GM23338 (cell line): ENCODE data around the gene INTS13.

Source experiments
- CREB1 ChIP-seq: fragments of 250-450 bp; sonication (Bioruptor Pico); IDR thresholded peaks from 2 replicates; pipeline ENCODE4 v1.5.0; 2020; ENCODE audit warnings: low read depth, mild to moderate bottlenecking, moderate library complexity
- EZH2 ChIP-seq: fragments of 200-600 bp; sonication (generic); IDR thresholded peaks from one replicate; pipeline ENCODE4 v1.8.0; 2017; ENCODE audit warnings: antibody characterized with exemption, mild to moderate bottlenecking, low read depth; ENCODE audit not compliant: unreplicated experiment
- EZH2phosphoT487 ChIP-seq: fragments of 200-600 bp; sonication (generic); IDR thresholded peaks from one replicate; pipeline ENCODE4 v1.8.1; 2018; ENCODE audit warnings: antibody characterized with exemption; ENCODE audit not compliant: unreplicated experiment
- JUNB ChIP-seq: IDR thresholded peaks from one replicate; pipeline ENCODE4 v1.6.1; 2016; ENCODE audit warnings: antibody characterized with exemption; ENCODE audit not compliant: unreplicated experiment
- POLR2AphosphoS5 ChIP-seq: IDR thresholded peaks from 2 replicates; pipeline ENCODE4 v1.6.1; 2016; ENCODE audit warnings: antibody characterized with exemption, low read depth
- ZNF114 ChIP-seq: fragments of 250-450 bp; sonication (Bioruptor Pico); IDR thresholded peaks from 2 replicates; pipeline ENCODE4 v1.5.0; 2020; ENCODE audit warnings: mild to moderate bottlenecking, moderate library complexity
- ZNF331 ChIP-seq: fragments of 250-450 bp; sonication (Bioruptor Pico); IDR thresholded peaks from 2 replicates; pipeline ENCODE4 v1.5.0; 2020; ENCODE audit warnings: low read depth, mild to moderate bottlenecking, moderate library complexity
- TF ChIP-seq, protein P1 (sequence below), 2 experiments: fragments of 200-600 bp in 1 of 2; sonication (generic) in 1 of 2; conservative IDR thresholded peaks; 2 replicates each; pipeline versions ENCODE4 v1.5.1 to v1.6.1; 2016 to 2017; ENCODE audit warnings: antibody characterized with exemption in 2 of 2, low read depth in 2 of 2, mild to moderate bottlenecking in 2 of 2, moderate library complexity in 1 of 2
- TF ChIP-seq, protein P2 (sequence below): IDR thresholded peaks from one replicate; pipeline ENCODE4 v1.6.1; 2018; ENCODE audit warnings: antibody characterized with exemption; ENCODE audit not compliant: unreplicated experiment
- TF ChIP-seq, protein P3 (sequence below): fragments of 250-450 bp; sonication (Bioruptor Pico); IDR thresholded peaks from 2 replicates; pipeline ENCODE4 v1.5.0; 2020; ENCODE audit warnings: mild to moderate bottlenecking, moderate library complexity
- TF ChIP-seq, protein P4 (sequence below): IDR thresholded peaks from 2 replicates; pipeline ENCODE4 v1.6.1; 2016; ENCODE audit warnings: antibody characterized with exemption

DNA sequence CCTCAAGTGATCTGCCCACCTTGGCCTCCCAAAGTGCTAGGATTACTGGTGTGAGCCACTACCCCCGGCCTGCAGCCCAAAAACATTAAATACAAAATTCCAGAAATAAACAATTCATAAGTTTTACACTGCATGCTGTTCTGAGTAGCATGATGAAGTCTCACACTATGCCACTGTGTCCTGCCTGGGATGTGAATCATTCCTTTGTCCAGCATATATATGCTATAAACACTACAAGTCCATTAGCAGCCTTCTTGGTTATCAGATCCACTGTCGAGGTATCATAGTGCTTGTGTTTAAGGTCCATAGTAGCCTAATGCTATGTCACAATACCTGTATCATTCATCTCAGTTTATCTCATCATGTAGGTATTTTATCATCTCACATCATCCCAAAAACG, 15.9 kb downstream of the INTS13 start:
- TF ChIP-seq, protein P1, sequence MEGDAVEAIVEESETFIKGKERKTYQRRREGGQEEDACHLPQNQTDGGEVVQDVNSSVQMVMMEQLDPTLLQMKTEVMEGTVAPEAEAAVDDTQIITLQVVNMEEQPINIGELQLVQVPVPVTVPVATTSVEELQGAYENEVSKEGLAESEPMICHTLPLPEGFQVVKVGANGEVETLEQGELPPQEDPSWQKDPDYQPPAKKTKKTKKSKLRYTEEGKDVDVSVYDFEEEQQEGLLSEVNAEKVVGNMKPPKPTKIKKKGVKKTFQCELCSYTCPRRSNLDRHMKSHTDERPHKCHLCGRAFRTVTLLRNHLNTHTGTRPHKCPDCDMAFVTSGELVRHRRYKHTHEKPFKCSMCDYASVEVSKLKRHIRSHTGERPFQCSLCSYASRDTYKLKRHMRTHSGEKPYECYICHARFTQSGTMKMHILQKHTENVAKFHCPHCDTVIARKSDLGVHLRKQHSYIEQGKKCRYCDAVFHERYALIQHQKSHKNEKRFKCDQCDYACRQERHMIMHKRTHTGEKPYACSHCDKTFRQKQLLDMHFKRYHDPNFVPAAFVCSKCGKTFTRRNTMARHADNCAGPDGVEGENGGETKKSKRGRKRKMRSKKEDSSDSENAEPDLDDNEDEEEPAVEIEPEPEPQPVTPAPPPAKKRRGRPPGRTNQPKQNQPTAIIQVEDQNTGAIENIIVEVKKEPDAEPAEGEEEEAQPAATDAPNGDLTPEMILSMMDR (conservative IDR thresholded peaks at IDR 0.05; ENCODE audit: low read depth in 2 of 2): no peak
- TF ChIP-seq, protein P2, sequence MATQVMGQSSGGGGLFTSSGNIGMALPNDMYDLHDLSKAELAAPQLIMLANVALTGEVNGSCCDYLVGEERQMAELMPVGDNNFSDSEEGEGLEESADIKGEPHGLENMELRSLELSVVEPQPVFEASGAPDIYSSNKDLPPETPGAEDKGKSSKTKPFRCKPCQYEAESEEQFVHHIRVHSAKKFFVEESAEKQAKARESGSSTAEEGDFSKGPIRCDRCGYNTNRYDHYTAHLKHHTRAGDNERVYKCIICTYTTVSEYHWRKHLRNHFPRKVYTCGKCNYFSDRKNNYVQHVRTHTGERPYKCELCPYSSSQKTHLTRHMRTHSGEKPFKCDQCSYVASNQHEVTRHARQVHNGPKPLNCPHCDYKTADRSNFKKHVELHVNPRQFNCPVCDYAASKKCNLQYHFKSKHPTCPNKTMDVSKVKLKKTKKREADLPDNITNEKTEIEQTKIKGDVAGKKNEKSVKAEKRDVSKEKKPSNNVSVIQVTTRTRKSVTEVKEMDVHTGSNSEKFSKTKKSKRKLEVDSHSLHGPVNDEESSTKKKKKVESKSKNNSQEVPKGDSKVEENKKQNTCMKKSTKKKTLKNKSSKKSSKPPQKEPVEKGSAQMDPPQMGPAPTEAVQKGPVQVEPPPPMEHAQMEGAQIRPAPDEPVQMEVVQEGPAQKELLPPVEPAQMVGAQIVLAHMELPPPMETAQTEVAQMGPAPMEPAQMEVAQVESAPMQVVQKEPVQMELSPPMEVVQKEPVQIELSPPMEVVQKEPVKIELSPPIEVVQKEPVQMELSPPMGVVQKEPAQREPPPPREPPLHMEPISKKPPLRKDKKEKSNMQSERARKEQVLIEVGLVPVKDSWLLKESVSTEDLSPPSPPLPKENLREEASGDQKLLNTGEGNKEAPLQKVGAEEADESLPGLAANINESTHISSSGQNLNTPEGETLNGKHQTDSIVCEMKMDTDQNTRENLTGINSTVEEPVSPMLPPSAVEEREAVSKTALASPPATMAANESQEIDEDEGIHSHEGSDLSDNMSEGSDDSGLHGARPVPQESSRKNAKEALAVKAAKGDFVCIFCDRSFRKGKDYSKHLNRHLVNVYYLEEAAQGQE: no peak
- TF ChIP-seq, protein P3, sequence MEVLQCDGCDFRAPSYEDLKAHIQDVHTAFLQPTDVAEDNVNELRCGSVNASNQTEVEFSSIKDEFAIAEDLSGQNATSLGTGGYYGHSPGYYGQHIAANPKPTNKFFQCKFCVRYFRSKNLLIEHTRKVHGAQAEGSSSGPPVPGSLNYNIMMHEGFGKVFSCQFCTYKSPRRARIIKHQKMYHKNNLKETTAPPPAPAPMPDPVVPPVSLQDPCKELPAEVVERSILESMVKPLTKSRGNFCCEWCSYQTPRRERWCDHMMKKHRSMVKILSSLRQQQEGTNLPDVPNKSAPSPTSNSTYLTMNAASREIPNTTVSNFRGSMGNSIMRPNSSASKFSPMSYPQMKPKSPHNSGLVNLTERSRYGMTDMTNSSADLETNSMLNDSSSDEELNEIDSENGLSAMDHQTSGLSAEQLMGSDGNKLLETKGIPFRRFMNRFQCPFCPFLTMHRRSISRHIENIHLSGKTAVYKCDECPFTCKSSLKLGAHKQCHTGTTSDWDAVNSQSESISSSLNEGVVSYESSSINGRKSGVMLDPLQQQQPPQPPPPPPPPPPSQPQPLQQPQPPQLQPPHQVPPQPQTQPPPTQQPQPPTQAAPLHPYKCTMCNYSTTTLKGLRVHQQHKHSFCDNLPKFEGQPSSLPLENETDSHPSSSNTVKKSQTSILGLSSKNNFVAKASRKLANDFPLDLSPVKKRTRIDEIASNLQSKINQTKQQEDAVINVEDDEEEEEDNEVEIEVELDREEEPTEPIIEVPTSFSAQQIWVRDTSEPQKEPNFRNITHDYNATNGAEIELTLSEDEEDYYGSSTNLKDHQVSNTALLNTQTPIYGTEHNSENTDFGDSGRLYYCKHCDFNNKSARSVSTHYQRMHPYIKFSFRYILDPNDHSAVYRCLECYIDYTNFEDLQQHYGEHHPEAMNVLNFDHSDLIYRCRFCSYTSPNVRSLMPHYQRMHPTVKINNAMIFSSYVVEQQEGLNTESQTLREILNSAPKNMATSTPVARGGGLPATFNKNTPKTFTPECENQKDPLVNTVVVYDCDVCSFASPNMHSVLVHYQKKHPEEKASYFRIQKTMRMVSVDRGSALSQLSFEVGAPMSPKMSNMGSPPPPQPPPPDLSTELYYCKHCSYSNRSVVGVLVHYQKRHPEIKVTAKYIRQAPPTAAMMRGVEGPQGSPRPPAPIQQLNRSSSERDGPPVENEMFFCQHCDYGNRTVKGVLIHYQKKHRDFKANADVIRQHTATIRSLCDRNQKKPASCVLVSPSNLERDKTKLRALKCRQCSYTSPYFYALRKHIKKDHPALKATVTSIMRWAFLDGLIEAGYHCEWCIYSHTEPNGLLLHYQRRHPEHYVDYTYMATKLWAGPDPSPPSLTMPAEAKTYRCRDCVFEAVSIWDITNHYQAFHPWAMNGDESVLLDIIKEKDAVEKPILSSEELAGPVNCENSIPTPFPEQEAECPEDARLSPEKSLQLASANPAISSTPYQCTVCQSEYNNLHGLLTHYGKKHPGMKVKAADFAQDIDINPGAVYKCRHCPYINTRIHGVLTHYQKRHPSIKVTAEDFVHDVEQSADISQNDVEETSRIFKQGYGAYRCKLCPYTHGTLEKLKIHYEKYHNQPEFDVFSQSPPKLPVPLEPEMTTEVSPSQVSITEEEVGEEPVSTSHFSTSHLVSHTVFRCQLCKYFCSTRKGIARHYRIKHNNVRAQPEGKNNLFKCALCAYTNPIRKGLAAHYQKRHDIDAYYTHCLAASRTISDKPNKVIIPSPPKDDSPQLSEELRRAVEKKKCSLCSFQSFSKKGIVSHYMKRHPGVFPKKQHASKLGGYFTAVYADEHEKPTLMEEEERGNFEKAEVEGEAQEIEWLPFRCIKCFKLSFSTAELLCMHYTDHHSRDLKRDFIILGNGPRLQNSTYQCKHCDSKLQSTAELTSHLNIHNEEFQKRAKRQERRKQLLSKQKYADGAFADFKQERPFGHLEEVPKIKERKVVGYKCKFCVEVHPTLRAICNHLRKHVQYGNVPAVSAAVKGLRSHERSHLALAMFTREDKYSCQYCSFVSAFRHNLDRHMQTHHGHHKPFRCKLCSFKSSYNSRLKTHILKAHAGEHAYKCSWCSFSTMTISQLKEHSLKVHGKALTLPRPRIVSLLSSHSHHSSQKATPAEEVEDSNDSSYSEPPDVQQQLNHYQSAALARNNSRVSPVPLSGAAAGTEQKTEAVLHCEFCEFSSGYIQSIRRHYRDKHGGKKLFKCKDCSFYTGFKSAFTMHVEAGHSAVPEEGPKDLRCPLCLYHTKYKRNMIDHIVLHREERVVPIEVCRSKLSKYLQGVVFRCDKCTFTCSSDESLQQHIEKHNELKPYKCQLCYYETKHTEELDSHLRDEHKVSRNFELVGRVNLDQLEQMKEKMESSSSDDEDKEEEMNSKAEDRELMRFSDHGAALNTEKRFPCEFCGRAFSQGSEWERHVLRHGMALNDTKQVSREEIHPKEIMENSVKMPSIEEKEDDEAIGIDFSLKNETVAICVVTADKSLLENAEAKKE: no peak
- no peak for TF ChIP-seq CREB1 (CRISPR knock-in tag)
- TF ChIP-seq EZH2: no peak
- TF ChIP-seq ZNF331 (CRISPR knock-in tag): no peak
- TF ChIP-seq JUNB: no peak
- TF ChIP-seq POLR2AphosphoS5: no peak
- TF ChIP-seq, protein P4, sequence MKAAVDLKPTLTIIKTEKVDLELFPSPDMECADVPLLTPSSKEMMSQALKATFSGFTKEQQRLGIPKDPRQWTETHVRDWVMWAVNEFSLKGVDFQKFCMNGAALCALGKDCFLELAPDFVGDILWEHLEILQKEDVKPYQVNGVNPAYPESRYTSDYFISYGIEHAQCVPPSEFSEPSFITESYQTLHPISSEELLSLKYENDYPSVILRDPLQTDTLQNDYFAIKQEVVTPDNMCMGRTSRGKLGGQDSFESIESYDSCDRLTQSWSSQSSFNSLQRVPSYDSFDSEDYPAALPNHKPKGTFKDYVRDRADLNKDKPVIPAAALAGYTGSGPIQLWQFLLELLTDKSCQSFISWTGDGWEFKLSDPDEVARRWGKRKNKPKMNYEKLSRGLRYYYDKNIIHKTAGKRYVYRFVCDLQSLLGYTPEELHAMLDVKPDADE: no peak
- TF ChIP-seq ZNF114 (CRISPR knock-in tag): no peak
- TF ChIP-seq EZH2phosphoT487: no peak
